Measurements from ENCODE around the gene UPK3B.
A peak's percentile ranks its signal among the peaks of the same experiment; 100 is the strongest.
"Not testable (repeated sequence)": the region's sequence is repeated elsewhere in the genome, so short reads cannot be mapped to it uniquely, and the experiment has no call there.

The UPK3B gene

DNA sequence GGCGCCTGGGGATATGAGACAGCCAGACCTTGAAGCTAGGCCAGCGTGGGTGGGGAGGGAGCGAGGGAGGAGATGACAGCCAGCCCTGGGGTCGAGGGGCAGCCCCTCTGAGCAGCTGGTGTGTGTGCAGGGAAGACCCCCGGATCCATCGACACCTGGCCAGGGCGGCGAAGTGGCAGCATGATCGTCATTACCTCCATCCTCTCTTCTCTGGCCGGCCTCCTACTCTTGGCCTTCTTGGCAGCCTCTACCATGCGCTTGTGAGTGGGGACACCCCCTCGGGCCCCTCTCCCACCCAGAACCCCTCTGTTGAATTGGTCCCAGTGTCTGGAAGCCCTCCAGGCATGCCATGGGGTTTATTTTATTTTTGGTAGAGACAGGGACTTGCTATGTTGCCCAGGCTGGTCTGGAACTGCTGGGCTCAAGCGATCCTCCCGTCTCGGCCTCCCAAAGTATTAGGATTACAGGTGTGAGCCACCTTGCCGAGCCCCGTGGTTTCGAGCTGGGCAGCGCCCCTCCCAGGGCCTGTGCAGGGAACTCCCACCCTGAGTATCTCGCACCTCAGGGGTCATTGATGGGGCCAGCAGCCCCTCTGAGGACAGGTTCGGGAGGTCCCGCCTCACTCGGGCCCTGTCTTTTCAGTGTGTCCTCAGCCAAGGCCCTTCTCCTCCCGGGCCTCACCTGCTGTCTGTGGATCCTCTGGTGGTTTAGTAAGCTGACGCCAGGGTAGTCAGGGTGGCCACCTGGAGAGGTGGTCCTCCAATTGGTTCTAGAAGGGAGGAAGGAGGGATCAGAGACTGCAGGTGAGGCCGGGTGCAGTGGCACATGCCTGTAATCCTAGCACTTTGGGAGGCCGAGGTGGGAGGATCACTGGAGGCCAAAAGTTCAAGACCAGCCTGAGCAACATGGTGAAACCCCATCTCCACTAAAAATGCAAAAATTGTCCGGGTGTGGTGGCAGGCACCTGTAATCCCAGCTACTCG, 3.8 kb downstream of the UPK3B start:
- no peak for DNase-seq

GRCh38 chr7:76514926-76515771, 4.8 kb downstream of the UPK3B start:
- no peak for DNase-seq

DNA sequence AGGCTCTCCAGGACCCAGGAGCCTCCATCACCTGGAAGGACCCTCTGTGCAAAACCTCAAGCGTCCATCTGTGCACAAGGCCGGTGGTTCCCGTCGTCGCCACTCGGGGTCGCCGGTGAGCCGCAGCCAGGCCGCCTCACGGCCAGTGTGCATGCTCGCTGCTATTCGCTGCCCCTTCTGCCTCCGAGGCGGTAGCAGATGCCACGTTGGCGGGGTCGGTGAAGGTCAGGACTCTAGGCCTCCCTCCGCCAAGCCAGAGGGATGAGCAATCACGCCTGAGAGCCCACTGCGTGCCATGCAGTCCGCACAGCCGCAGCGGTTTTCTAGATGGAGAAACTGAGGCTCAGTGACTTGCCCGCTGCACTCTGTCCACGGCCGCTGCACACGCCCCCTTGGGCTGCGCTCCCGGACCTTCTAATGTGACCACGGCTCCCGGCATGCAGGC, 5.7 kb downstream of the UPK3B start:
- peak; percentile 45 for DNase-seq

DNA sequence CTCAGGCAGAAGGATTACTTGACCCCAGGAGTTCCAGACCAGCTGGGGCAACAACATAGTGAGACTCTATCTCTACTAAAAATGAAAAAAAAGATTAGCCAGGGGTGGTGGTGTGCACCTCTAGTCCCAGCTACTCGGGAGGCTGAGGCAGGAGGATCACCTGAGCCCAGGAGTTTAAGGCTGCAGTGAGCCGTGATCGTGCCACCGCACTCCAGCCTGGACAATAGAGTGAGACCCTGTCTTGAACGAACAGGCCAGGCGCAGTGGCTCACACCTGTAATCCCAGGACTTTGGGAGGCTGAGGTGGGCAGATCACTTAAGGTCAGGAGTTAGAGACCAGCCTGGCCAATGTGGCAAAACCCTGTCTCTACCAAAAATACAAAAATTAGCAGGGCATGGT, 6.6 kb downstream of the UPK3B start:
- not testable (repeated sequence) for DNase-seq

GRCh38 chr7:76526183-76526582, 15.8 kb downstream of the UPK3B start:
- not testable (repeated sequence) for DNase-seq

DNA sequence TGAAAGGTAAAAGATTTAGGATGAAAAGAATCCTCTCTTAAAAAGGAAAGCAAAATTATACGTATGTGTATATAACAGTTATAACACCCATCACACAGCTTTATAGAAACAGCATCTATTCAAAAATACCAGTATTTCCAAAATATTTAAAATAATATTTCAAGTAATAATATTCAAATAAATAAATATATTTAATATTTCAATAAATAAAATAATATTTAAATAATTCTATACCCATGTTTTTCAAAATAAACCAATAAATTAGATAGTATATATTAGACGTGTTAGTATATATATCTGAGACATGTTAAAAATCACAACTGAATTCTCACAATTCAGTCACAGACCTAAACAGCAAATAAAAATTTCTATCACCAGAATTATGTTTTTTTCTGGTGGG, 21.3 kb downstream of the UPK3B start:
- not testable (repeated sequence) for DNase-seq

DNA sequence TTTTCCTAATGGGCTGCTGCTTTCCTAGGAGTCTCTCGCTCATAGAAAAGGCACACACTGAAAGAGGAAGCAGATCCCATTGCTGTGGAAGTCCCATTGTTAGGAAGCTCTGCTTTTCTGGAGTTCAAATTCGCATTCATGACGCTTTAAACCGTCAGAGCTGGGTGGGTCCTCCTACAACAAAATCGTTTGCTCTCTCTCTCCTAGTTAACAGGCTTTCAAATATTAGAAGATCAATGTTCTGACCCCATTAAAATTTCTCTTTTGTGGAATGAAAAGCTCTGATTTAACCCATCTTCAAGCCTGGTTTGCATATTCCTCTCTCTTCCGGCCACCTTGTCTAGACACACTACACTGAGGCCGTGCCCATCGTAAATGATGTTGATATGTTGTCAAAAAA, 32.8 kb downstream of the UPK3B start, which contains the start of gene SPDYE16:
Gene SPDYE16, minus strand, starts transcription at position 101 of the 400 bp plus-strand sequence. CDS start 1,838 bp downstream, outside the sequence.
- DNase-seq, result not testable (repeated sequence)

GRCh38 chr7:76549025-76549854, 38.9 kb downstream of the UPK3B start:
- peak; percentile 89 for DNase-seq

- not testable (repeated sequence) for DNase-seq
These were observed 39.5 kb downstream of the UPK3B start for GRCh38 chr7:76549855-76550248.

DNA sequence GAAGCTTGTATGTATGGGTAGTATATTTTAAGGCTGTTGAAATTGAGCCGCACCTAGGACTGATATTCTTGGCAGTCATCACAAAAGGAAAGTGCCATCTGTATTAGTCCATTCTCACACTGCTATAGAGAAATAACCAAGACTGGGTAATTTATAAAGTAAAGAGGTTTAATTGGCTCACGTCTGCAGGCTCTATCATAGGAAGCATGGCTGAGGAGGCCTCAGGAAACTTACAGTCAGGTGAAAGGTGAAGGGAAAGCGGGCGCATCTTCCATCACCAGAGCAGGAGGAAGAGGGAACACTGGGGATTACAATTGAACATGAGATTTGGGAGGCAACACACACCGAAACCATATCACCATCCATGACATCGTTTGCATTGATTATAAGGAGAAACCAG, 41.6 kb downstream of the UPK3B start:
- DNase-seq, result not testable (repeated sequence)

GRCh38 chr7:76559685-76560084, 49.3 kb downstream of the UPK3B start:
- not testable (repeated sequence) for DNase-seq

DNA sequence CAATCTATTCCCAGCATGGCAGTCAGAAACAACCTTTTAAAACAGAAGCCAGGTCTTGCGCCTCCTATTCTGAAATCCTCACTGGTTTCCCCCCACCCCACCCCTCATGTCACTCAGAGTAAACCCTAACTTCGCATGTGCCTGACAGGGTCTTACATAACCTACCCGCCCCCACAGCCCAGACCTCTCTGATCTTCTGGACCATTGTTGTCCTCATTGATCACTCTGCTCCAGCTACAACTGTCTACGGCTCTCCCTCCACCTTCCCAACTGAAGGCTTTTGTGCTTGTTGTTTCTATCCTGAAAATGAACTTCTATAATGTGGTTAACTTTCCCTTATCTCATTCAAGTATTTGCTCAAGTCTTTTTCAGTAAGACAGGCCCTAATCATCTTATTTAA, 49.8 kb downstream of the UPK3B start:
- not testable (repeated sequence) for DNase-seq

DNA sequence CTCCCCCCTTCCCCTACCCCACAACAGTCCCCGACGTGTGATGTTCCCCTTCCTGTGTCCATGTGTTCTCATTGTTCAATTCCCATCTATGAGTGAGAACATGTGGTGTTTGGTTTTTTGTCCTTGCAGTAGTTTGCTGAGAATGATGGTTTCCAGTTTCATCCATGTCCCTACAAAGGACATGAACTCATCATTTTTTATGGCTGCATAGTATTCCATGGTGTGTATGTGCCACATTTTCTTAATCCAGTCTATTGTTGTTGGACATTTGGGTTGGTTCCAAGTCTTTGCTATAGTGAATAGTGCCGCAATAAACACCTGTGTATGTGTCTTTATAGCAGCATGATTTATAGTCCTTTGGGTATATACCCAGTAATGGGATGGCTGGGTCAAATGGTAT, 51.0 kb downstream of the UPK3B start:
- not testable (repeated sequence) for DNase-seq

GRCh38 chr7:76565001-76565400, 54.6 kb downstream of the UPK3B start:
- not testable (repeated sequence) for DNase-seq

Measured in CD4-positive, alpha-beta T cell treated with Interleukin-6 for 4 hours (primary cell).